Duodenal mucosa (tissue), 2 donors: Measurements from ENCODE around the gene PBX4.

ENCODE experiments used
- H3K27ac ChIP-seq: one replicate; pipeline ENCODE4 v1.7.0; 2013; ENCODE audit warnings: low read depth, low read length
- H3K27me3 ChIP-seq, 2 donors: one replicate each; pipeline ENCODE4 v1.7.0; 2013; ENCODE audit warnings: low read length in 2 of 2, control low read depth in 1 of 2; ENCODE audit not compliant: insufficient read depth in 2 of 2, control insufficient read depth in 1 of 2
- H3K36me3 ChIP-seq, 2 donors: one replicate each; pipeline ENCODE4 v1.7.0; 2013; ENCODE audit warnings: low read length in 2 of 2, control low read depth in 1 of 2; ENCODE audit not compliant: insufficient read depth in 2 of 2, control insufficient read depth in 1 of 2
- H3K4me1 ChIP-seq, 2 donors: one replicate each; pipeline ENCODE4 v1.7.0; 2013; ENCODE audit warnings: low read length in 2 of 2, control low read depth in 1 of 2; ENCODE audit not compliant: insufficient read depth in 2 of 2, control insufficient read depth in 1 of 2
- H3K4me3 ChIP-seq, 2 donors: one replicate each; pipeline ENCODE4 v1.7.0; 2013; ENCODE audit warnings: low read length in 2 of 2, low read depth in 1 of 2
- H3K9ac ChIP-seq, 2 donors: one replicate each; pipeline ENCODE4 v1.7.0; 2013; ENCODE audit warnings: low read length in 2 of 2, low read depth in 1 of 2
- H3K9me3 ChIP-seq, 2 donors: one replicate each; pipeline ENCODE4 v1.7.0; 2013; ENCODE audit warnings: low read length in 2 of 2, control low read depth in 1 of 2; ENCODE audit not compliant: control insufficient read depth in 1 of 2

Gene PBX4

GRCh38 chr19:19534556-19535265, 83.8 kb downstream of the PBX4 start:
- Histone ChIP-seq H3K9me3 (no peaks in the 10 kb centered on the region), H3K27me3 (peaks cover 17 to 18% of the 10 kb centered on the region in 2 donors), H3K27ac (no peak overlapping the region), H3K9ac (no peak overlapping the region), H3K4me1 (peaks cover 6 to 11% of the 10 kb centered on the region in 2 donors), H3K36me3 (no peaks in the 10 kb centered on the region), H3K4me3 (no peak overlapping the region)

GRCh38 chr19:19533841-19534240, 84.6 kb downstream of the PBX4 start:
- peaks cover 12 to 15% of the 10 kb centered on the region in 2 donors for H3K27me3 ChIP-seq
- no peaks in the 10 kb centered on the region for H3K9me3 ChIP-seq
- no peak overlapping the region for H3K9ac ChIP-seq
- peaks cover 4 to 11% of the 10 kb centered on the region in 2 donors for H3K4me1 ChIP-seq
- peaks cover 0 to 7% of the 10 kb centered on the region in 2 donors for H3K36me3 ChIP-seq
- no peak overlapping the region for H3K27ac ChIP-seq
- no peak overlapping the region for H3K4me3 ChIP-seq

- Histone ChIP-seq H3K4me3 (no peak overlapping the region), H3K4me1 (peaks cover 0 to 3% of the 10 kb centered on the region in 2 donors), H3K9ac (no peak overlapping the region), H3K36me3 (peaks cover 0 to 12% of the 10 kb centered on the region in 2 donors), H3K9me3 (no peaks in the 10 kb centered on the region), H3K27ac (no peak overlapping the region), H3K27me3 (peaks cover 6 to 8% of the 10 kb centered on the region in 2 donors)
Measured at GRCh38 chr19:19532806-19533701, 85.4 kb downstream of the PBX4 start.

- no peaks in the 10 kb centered on the region for H3K4me1 ChIP-seq
- no peak overlapping the region for H3K27ac ChIP-seq
- H3K9ac ChIP-seq = no peak overlapping the region
- H3K36me3 ChIP-seq = peaks cover 8 to 19% of the 10 kb centered on the region in 2 donors
- H3K4me3 ChIP-seq = no peak overlapping the region
- no peaks in the 10 kb centered on the region for H3K27me3 ChIP-seq
- H3K9me3 ChIP-seq = no peaks in the 10 kb centered on the region
Measured at GRCh38 chr19:19531951-19532805, 86.3 kb downstream of the PBX4 start.

- Histone ChIP-seq H3K36me3 (peaks cover 9 to 26% of the 10 kb centered on the region in 2 donors), H3K4me3 (no peak overlapping the region), H3K4me1 (no peaks in the 10 kb centered on the region), H3K9me3 (no peaks in the 10 kb centered on the region), H3K9ac (no peak overlapping the region), H3K27me3 (no peaks in the 10 kb centered on the region), H3K27ac (no peak overlapping the region)
Measured at GRCh38 chr19:19530889-19531288, 87.6 kb downstream of the PBX4 start.

GRCh38 chr19:19530423-19530804, 88.1 kb downstream of the PBX4 start:
- H3K4me3 ChIP-seq = no peak overlapping the region
- no peaks in the 10 kb centered on the region for H3K4me1 ChIP-seq
- H3K27ac ChIP-seq = no peak overlapping the region
- peaks cover 9 to 28% of the 10 kb centered on the region in 2 donors for H3K36me3 ChIP-seq
- no peaks in the 10 kb centered on the region for H3K9me3 ChIP-seq
- no peaks in the 10 kb centered on the region for H3K27me3 ChIP-seq
- H3K9ac ChIP-seq = no peak overlapping the region

GRCh38 chr19:19529783-19530422, 88.6 kb downstream of the PBX4 start:
- Histone ChIP-seq H3K4me3 (no peak overlapping the region), H3K4me1 (no peaks in the 10 kb centered on the region), H3K9me3 (no peaks in the 10 kb centered on the region), H3K27ac (no peak overlapping the region), H3K9ac (no peak overlapping the region), H3K36me3 (peaks cover 9 to 29% of the 10 kb centered on the region in 2 donors), H3K27me3 (no peaks in the 10 kb centered on the region)

GRCh38 chr19:19528721-19529490, 89.6 kb downstream of the PBX4 start, which contains the start of gene YJEFN3:
TSS of gene YJEFN3 (plus strand) at chr19:19528911. CDS start at chr19:19528933, 22 bp downstream.
- no peak within 1 kb of the TSS for H3K9ac ChIP-seq
- peaks cover 9 to 36% of the 10 kb centered on the region in 2 donors for H3K36me3 ChIP-seq
- H3K27me3 ChIP-seq = no peaks in the 10 kb centered on the region
- no peaks in the 10 kb centered on the region for H3K4me1 ChIP-seq
- H3K27ac ChIP-seq = no peak within 1 kb of the TSS
- H3K4me3 ChIP-seq = no peak within 1 kb of the TSS
- H3K9me3 ChIP-seq = no peaks in the 10 kb centered on the region
